Measurements from ENCODE around the gene TPSAB1.

Gene TPSAB1

GRCh38 chr16:1206786-1207185 lies 33.7 kb upstream of the TPSAB1 start:
- Histone ChIP-seq H3K4me1 (ENCODE audit: control insufficient read depth in 1 of 2, insufficient read depth in 1 of 2, low read depth in 1 of 2, low read length in 1 of 2) (no peaks in the 10 kb centered on the region), H3K9me3 (no peaks in the 10 kb centered on the region)

GRCh38 chr16:1208239-1208830 lies 32.2 kb upstream of the TPSAB1 start:
- no peaks in the 10 kb centered on the region for H3K4me1 ChIP-seq (ENCODE audit: control insufficient read depth in 1 of 2, insufficient read depth in 1 of 2, low read depth in 1 of 2, low read length in 1 of 2)
- H3K9me3 ChIP-seq, result no peaks in the 10 kb centered on the region
- TF ChIP-seq CTCF (IDR thresholded peaks at IDR 0.05), result no peak
- H3K4me3 ChIP-seq (ENCODE audit: low read depth in 1 of 2, low read length in 1 of 2), result no peak overlapping the region
- no peaks in the 10 kb centered on the region for H3K36me3 ChIP-seq
- H3K27ac ChIP-seq, result no peak overlapping the region
- no peaks in the 10 kb centered on the region for H3K27me3 ChIP-seq

More at GRCh38 chr16:1206786-1207185, 33.7 kb upstream of the TPSAB1 start:
- TF ChIP-seq CTCF (IDR thresholded peaks at IDR 0.05), result no peak
- H3K36me3 ChIP-seq, result no peaks in the 10 kb centered on the region
- no peak overlapping the region for H3K4me3 ChIP-seq (ENCODE audit: low read depth in 1 of 2, low read length in 1 of 2)
- no peak overlapping the region for H3K27ac ChIP-seq
- H3K27me3 ChIP-seq, result no peaks in the 10 kb centered on the region

GRCh38 chr16:1209081-1209480 lies 31.4 kb upstream of the TPSAB1 start:
- Histone ChIP-seq H3K27me3 (no peaks in the 10 kb centered on the region), H3K36me3 (no peaks in the 10 kb centered on the region), H3K4me1 (ENCODE audit: control insufficient read depth in 1 of 2, insufficient read depth in 1 of 2, low read depth in 1 of 2, low read length in 1 of 2) (no peaks in the 10 kb centered on the region), H3K4me3 (ENCODE audit: low read depth in 1 of 2, low read length in 1 of 2) (no peak overlapping the region), H3K27ac (no peak overlapping the region), H3K9me3 (no peaks in the 10 kb centered on the region)
- TF ChIP-seq CTCF (IDR thresholded peaks at IDR 0.05), result no peak

GRCh38 chr16:1210461-1210860 lies 30.0 kb upstream of the TPSAB1 start:
- H3K4me1 ChIP-seq (ENCODE audit: control insufficient read depth in 1 of 2, insufficient read depth in 1 of 2, low read depth in 1 of 2, low read length in 1 of 2), result no peaks in the 10 kb centered on the region
- no peak for TF ChIP-seq CTCF (IDR thresholded peaks at IDR 0.05)
- no peaks in the 10 kb centered on the region for H3K36me3 ChIP-seq
- H3K27ac ChIP-seq, result no peak overlapping the region
- no peaks in the 10 kb centered on the region for H3K27me3 ChIP-seq
- no peaks in the 10 kb centered on the region for H3K9me3 ChIP-seq
- H3K4me3 ChIP-seq (ENCODE audit: low read depth in 1 of 2, low read length in 1 of 2), result no peak overlapping the region

- H3K27ac ChIP-seq, result no peak overlapping the region
- no peaks in the 10 kb centered on the region for H3K9me3 ChIP-seq
- no peak overlapping the region for H3K4me3 ChIP-seq (ENCODE audit: low read depth in 1 of 2, low read length in 1 of 2)
- TF ChIP-seq CTCF (IDR thresholded peaks at IDR 0.05), result no peak
- no peaks in the 10 kb centered on the region for H3K36me3 ChIP-seq
- H3K27me3 ChIP-seq, result no peaks in the 10 kb centered on the region
- no peaks in the 10 kb centered on the region for H3K4me1 ChIP-seq (ENCODE audit: control insufficient read depth in 1 of 2, insufficient read depth in 1 of 2, low read depth in 1 of 2, low read length in 1 of 2)
These were observed 28.8 kb upstream of the TPSAB1 start for GRCh38 chr16:1211451-1212268.
